Heart right ventricle (tissue), 16 donors: ENCODE results near the gene UBE2J1. TPM values are rescaled to one million over a fixed set of nuclear protein-coding genes. Genes with fewer than 3 reads are reported as not detected.

ENCODE experiments used
- ATAC-seq, 8 donors: fragments of 200-7000 bp; cut with Tn5 transposase; one replicate each; pipeline ENCODE4 v1.9.1; 2020; ENCODE audit warnings: mild to moderate bottlenecking in 8 of 8, moderate library complexity in 8 of 8, moderate number of reproducible peaks in 1 of 8
- DNase-seq, 2 donors: peaks; one replicate each; pipeline ENCODE4 v3.0.0-alpha.2; 2020
- H3K27ac ChIP-seq, 10 donors: fragments of 200-600 bp; sonication (generic) in 2 of 10; one replicate each; pipeline versions ENCODE4 v1.5.0 to v1.8.0; 2020 to 2022; ENCODE audit warnings: mild to moderate bottlenecking in 3 of 10
- H3K27me3 ChIP-seq, 7 donors: fragments of 200-600 bp; one replicate each; pipeline ENCODE4 v1.8.0; 2021 to 2022; ENCODE audit warnings: mild to moderate bottlenecking in 2 of 7
- H3K36me3 ChIP-seq, 9 donors: fragments of 200-600 bp; sonication (generic) in 1 of 9; one replicate each; pipeline versions ENCODE4 v1.5.0 to v1.8.0; 2020 to 2022; ENCODE audit warnings: mild to moderate bottlenecking in 2 of 9
- H3K4me1 ChIP-seq, 9 donors: fragments of 200-600 bp; sonication (generic) in 1 of 9; one replicate each; pipeline versions ENCODE4 v1.5.0 to v1.8.0; 2020 to 2022; ENCODE audit warnings: mild to moderate bottlenecking in 4 of 9
- H3K4me3 ChIP-seq, 10 donors: fragments of 200-600 bp; sonication (generic) in 2 of 10; one replicate each; pipeline versions ENCODE4 v1.5.0 to v1.8.0; 2020 to 2022; ENCODE audit warnings: mild to moderate bottlenecking in 7 of 10, moderate library complexity in 2 of 10
- H3K9me3 ChIP-seq, 11 donors: fragments of 200-600 bp in 10 of 11; sonication (generic) in 2 of 11; one replicate each; pipeline versions ENCODE4 v1.5.0 to v1.8.0; 2013 to 2022; ENCODE audit warnings: mild to moderate bottlenecking in 2 of 11, control low read depth in 1 of 11, moderate library complexity in 1 of 11
- WGBS, 2 donors: extraction: QIAGEN DNeasy Blood & Tissue Kit; methylation state at CpG; one replicate each; pipeline ENCODE4 v1.1.7; 2013; ENCODE audit warnings: inconsistent platforms in 1 of 2; 5-methylcytosine and 5-hydroxymethylcytosine counted together
- intact Hi-C, 10 donors: fragments of 100-400 bp; cut with DNase I; formaldehyde crosslinking; loops; one replicate each; pipeline versions ENCODE4 v1.11.1 to v1.14.2; 2022
- polyA plus RNA-seq, 2 donors: library from polyadenylated mRNA; stranded (reverse); fragments of 200-250 nt; gene quantifications; one replicate each; pipeline ENCODE4 v1.2.3, GENCODE V29; 2013
- total RNA-seq, 10 donors: library from RNA; stranded (reverse); fragmentation: NEBNext Ultra II Directional in 3 of 10; extraction: Animal tissue kit (Norgen Biotek cat#: 25700) in 3 of 10; gene quantifications; one replicate each; pipeline versions ENCODE4 v1.2.1 to v1.2.4, GENCODE V29; 2021 to 2023
- TF ChIP-seq, protein P1 (sequence below), 9 donors: fragments of 200-600 bp; sonication (generic) in 2 of 9; IDR thresholded peaks; one replicate each; pipeline versions ENCODE4 v1.5.0 to v1.8.0; 2021 to 2022; ENCODE audit warnings: antibody characterized with exemption in 9 of 9, mild to moderate bottlenecking in 5 of 9, moderate library complexity in 1 of 9
- donor health status: Arrhythmogenic right ventricular cardiomyopathy.
- donor health status: ischemic (EF 13 %, LVEDD 7.1; RV severe dilation, severe dysfunction).
- donor health status: healthy with polysubstance abuse.
- donor health status: DM: no; HTN: yes; CAD: no.
- donor health status: DM: no; HTN: no; CAD: no.
- donor health status: ischemic (EF 25% LVEDD 6.9; RV normal size, moderate dysfunction).
- donor health status: ischemic (EF 25% LVEDD 5.7; RV mildly dilated, moderate dysfunction).
- donor health status: healthy.
- donor health status: DM: yes; HTN: yes; CAD: no.
- donor health status: Ischemic cardiomyopathy.
- donor health status: ischemic (EF 35%, LVEDD 5.7; RV mildly dilated, moderate dysfunction).
- donor health status: nonischemic (EF 11% LVEDD 7.7; RV severe dilation, severe dysfunction).
- donor health status: DM: yes; HTN: yes; CAD: no.
- donor health status: PGD.
- donor health status: ischemic (EF 29% LVEDD 5.4; RV normal size, mild dysfunction).
- donor health status: nonischemic (EF 23%, LVEDD 6.1; RV moderate dilation, normal function).

The UBE2J1 gene
- total and polyA plus RNA-seq, 12 donors: 9.9 to 23.9 (median 14.1) TPM

DNA sequence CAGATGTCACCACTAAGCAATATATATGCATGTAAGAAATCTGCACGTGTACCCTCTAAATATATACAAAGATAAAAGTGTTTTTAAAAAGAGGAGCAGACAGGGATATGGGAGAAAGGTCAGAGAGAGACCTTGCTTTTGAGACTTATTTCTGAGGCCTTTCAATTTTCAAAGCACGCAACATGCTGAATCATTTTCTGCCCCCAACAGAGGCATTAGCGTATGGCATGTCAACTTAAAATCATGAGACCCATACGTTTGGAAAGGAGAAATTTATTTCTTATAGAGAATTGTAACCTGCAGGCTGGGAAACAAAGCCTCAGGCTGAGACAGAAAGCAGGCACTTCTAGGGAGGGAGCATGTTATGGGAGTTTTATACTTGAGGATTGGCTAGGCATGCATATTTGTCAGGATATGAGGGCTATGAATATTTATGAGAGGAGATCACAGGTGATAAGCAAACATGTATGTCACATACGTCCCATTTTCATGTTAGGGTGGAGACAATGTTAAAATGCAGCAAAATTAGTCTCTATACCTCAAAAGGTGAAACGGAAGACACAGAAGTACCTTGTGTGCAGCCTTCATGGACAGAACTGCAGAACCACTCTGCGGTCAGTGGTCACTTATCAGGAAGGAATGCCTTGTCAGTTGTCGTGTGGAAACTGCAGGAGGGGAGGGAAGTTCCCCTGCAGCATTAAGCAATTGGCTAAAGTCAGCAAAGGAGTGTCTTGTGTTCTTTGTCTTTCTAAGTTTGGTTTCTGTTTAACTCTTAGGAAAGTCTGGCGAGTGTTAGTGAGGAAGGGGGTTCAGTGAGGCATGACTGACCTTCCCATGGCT lies 31.2 kb downstream of the UBE2J1 start:
- WGBS, 2 donors: 81 to 83% methylated on average over 9 of the region's 9 CpGs
- TF ChIP-seq, protein P1, sequence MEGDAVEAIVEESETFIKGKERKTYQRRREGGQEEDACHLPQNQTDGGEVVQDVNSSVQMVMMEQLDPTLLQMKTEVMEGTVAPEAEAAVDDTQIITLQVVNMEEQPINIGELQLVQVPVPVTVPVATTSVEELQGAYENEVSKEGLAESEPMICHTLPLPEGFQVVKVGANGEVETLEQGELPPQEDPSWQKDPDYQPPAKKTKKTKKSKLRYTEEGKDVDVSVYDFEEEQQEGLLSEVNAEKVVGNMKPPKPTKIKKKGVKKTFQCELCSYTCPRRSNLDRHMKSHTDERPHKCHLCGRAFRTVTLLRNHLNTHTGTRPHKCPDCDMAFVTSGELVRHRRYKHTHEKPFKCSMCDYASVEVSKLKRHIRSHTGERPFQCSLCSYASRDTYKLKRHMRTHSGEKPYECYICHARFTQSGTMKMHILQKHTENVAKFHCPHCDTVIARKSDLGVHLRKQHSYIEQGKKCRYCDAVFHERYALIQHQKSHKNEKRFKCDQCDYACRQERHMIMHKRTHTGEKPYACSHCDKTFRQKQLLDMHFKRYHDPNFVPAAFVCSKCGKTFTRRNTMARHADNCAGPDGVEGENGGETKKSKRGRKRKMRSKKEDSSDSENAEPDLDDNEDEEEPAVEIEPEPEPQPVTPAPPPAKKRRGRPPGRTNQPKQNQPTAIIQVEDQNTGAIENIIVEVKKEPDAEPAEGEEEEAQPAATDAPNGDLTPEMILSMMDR (IDR thresholded peaks at IDR 0.05): no peak
- no peak for DNase-seq
- H3K4me3 ChIP-seq: peak overlapping the region in 1 of 10 donors; percentile 3
- peaks cover 0 to 10% (median 0%) of the 10 kb centered on the region in 11 donors for H3K9me3 ChIP-seq
- H3K27ac ChIP-seq: no peak overlapping the region
- H3K4me1 ChIP-seq: peaks cover 0 to 48% (median 17%) of the 10 kb centered on the region in 9 donors
- ATAC-seq: peak in 4 of 8 donors; percentile 35 to 84 (median 58)
- H3K36me3 ChIP-seq: peaks cover 0 to 23% (median 5%) of the 10 kb centered on the region in 9 donors
- no peaks in the 10 kb centered on the region for H3K27me3 ChIP-seq
- intact Hi-C loops: no loop called here

DNA sequence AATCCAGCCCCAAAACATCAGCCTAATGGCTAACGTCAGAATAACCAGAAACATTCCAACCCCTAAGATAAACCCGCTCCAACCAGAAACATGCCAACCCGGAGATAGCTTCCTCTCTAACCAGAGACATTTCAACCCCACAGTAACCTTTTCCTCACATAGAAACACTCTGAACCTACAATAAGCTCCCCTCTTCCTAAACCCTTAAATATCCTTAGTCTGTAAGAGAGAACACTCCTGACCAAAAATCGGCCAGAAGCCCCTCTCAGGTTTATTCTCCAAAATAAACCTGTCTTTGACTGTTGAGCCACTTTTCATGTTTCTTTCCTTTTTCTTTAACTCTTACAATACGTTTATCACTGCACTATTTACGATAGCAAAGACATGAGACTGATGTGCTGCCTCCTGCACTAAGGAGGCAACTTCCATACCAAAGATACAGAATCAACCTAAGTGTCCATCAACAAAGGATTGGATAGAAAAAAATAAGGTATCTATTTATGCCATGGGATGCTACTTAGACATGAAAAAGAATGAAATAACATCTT lies 32.4 kb downstream of the UBE2J1 start:
- TF ChIP-seq, protein P1 (IDR thresholded peaks at IDR 0.05): no peak
- intact Hi-C loops: no loop called here
- Histone ChIP-seq H3K4me3 (no peak overlapping the region), H3K27me3 (no peaks in the 10 kb centered on the region), H3K36me3 (peaks cover 0 to 20% (median 0%) of the 10 kb centered on the region in 9 donors), H3K4me1 (peaks cover 0 to 48% (median 17%) of the 10 kb centered on the region in 9 donors), H3K9me3 (peaks cover 0 to 10% (median 0%) of the 10 kb centered on the region in 11 donors), H3K27ac (no peak overlapping the region)
- ATAC-seq (no peak), DNase-seq (no peak)
- WGBS, 2 donors: 88 to 95% methylated on average over 6 of the region's 6 CpGs

DNA sequence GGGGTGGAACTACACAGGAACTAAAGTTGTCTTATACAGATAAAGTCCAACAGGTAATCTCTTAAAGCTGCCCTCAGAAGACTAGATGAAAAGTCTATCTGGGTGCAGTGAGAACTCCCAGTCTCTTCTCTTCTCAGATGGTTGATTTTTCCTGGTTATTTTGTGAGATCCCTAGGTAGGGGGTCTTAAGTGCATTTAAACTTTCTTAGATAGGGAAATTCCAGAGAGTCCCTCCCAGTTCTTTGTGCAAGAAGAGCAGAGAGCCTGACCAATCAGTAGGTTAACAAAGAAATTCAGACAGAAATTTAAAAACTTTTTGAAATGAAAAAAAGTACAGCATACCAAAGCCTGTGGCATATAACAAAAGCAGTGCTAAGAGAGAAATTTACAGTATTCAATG lies 35.5 kb downstream of the UBE2J1 start:
- H3K36me3 ChIP-seq: peaks cover 0 to 21% (median 0%) of the 10 kb centered on the region in 9 donors
- ATAC-seq (no peak), DNase-seq (no peak)
- no peaks in the 10 kb centered on the region for H3K27me3 ChIP-seq
- no peak overlapping the region for H3K27ac ChIP-seq
- peaks cover 0 to 10% (median 0%) of the 10 kb centered on the region in 11 donors for H3K9me3 ChIP-seq
- no peak overlapping the region for H3K4me3 ChIP-seq
- intact Hi-C loops: no loop called here
- peaks cover 12 to 37% (median 20%) of the 10 kb centered on the region in 9 donors for H3K4me1 ChIP-seq
- TF ChIP-seq, protein P1 (IDR thresholded peaks at IDR 0.05): no peak

DNA sequence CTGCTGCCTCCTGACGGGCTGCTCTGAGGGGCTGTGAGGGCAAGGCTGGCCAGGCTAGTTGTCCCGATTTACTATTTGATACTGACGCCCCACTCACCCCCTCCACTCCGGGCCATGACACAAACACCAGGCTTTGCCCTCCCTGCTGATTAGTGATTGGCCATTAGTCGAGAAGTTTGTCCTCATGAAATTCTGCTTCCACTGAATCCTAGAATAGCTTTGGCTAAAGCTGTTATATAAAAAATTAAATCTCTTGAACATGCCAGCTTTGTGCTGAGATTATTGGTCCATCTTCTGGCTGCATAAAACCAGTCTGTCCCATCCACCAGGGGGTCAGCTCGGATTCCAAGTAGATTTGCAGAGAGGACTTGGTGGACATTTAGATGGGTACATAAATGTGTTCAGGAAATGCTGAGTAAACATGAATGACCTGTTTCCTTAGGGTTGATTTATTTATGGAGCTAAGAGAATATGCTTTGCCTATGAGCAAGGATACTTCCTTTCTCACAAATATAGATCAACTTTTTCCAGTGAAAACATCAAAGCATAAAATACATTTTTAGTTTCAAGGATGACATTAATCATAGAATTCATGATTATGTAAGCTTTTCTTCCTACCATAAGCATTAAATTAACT lies 37.2 kb downstream of the UBE2J1 start, which contains the start of gene GABRR2:
Gene GABRR2, minus strand, starts transcription at position 51 of the 637 bp plus-strand sequence. CDS start 134 bp downstream, outside the sequence.
- H3K4me3 ChIP-seq: no peak within 1 kb of the TSS
- TF ChIP-seq, protein P1 (IDR thresholded peaks at IDR 0.05): no peak
- intact Hi-C loops: no loop called here
- H3K9me3 ChIP-seq: peaks cover 0 to 6% (median 0%) of the 10 kb centered on the region in 11 donors
- peaks cover 0 to 18% (median 0%) of the 10 kb centered on the region in 9 donors for H3K36me3 ChIP-seq
- WGBS, 2 donors: 86 to 90% methylated on average over 6 of the region's 6 CpGs
- H3K4me1 ChIP-seq: peaks cover 15 to 40% (median 28%) of the 10 kb centered on the region in 9 donors
- no peak within 1 kb of the TSS for H3K27ac ChIP-seq
- DNase-seq: no peak
- ATAC-seq: no peak
- no peaks in the 10 kb centered on the region for H3K27me3 ChIP-seq
